Panc1 (cell line): ENCODE results near the gene HSP90AB1.

Source experiments
- CTCF ChIP-seq: fragments of 450-650 bp; IDR thresholded peaks from 2 replicates; pipeline ENCODE4 v1.5.1; 2017; ENCODE audit warnings: mild to moderate bottlenecking
- POLR2AphosphoS5 ChIP-seq: IDR thresholded peaks from 2 replicates; pipeline ENCODE4 v1.6.1; 2012; ENCODE audit warnings: mild to moderate bottlenecking, low read depth, low read length, moderate library complexity
- SIN3A ChIP-seq: IDR thresholded peaks from 2 replicates; pipeline ENCODE4 v1.6.1; 2012; ENCODE audit warnings: low read depth, mild to moderate bottlenecking, low read length, moderate library complexity, borderline replicate concordance; ENCODE audit not compliant: insufficient read depth
- TCF7L2 ChIP-seq: IDR thresholded peaks from 2 replicates; pipeline ENCODE4 v1.6.1; 2011; ENCODE audit warnings: mild to moderate bottlenecking, low read depth, low read length, inconsistent platforms

GRCh38 chr6:44262467-44263353 lies 15.8 kb downstream of the HSP90AB1 start:
- TF ChIP-seq TCF7L2 (no peak), CTCF (no peak), POLR2AphosphoS5 (no peak), SIN3A (no peak)
